Embryonic facial prominence (tissue), 1 donor: ENCODE data around the gene C5orf22.

Experiments used
- DNase-seq: peaks from one replicate; pipeline ENCODE4 v3.0.0-alpha.2; 2016; ENCODE audit errors: extremely low spot score

C5orf22 gene

GRCh38 chr5:31604240-31604639, 72.1 kb downstream of the C5orf22 start:
- DNase-seq: no peak

- DNase-seq: no peak
Measured at GRCh38 chr5:31604644-31605043, 72.5 kb downstream of the C5orf22 start.
